IPS DF 4.7 (cell line): Measurements from ENCODE around the gene DPP3.

Experiments
- DNase-seq: peaks from one replicate; pipeline ENCODE4 v3.0.0-alpha.2; 2013; ENCODE audit warnings: low spot score; ENCODE audit errors: extremely low read depth

The DPP3 gene

DNA sequence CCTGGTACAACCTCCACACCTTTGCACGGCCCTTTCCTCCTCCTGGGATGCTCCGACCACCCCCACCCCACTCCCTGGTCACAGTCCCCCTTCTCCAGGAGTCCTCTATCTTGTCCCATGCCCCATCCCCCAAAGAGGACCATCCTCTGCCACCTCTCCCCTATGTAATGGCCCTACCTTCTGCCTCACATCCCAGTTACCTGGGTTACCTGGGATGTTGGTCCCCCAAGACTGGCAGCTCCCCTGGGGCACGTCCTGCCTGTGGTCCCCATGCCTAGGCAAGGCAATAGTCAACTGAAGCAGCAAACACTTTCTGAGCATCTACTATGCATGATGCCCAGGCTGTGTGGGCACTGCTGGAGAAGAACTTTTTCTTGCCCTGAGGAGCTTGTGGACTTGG lies 75.2 kb downstream of the DPP3 start:
- DNase-seq = no peak

DNA sequence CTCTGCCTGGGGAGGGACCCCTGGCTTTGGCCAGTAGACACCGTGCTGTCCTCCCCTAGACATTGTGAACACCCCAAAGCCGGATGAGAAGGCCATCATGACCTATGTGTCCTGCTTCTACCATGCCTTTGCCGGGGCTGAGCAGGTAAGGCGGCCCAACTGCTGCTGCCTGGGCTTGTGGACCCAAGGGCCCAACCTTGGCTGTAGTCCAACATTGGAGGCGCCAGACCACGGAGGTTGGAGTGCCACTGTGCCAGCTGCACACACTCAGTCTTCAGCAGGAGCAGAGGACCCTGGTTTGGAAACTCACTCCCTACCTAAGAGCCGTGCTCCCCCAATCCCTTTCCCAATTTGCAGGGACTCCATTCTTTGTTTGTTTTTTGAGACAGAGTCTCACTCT lies 75.9 kb downstream of the DPP3 start:
- no peak for DNase-seq

DNA sequence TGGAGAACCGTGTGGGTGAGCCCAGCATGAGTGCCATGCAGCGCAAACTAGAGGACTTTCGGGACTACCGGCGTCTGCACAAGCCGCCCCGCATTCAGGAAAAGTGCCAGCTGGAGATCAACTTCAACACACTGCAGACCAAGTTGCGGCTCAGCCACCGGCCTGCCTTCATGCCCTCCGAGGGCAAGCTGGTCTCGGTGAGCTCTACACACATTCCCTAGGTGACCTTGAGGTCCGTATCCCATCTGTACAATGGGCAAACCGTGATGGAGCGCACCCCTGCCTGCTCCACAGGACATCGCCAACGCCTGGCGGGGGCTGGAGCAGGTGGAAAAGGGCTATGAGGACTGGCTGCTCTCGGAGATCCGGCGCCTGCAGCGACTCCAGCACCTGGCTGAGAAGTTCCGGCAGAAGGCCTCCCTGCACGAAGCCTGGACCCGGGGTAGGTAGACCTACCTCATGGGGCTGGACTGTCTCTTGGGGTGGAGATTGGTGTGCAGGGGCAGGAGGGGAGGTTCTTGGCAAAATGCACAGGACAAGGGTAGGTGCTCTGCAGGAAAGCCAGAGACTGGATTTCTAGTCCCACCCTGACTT lies 77.6 kb downstream of the DPP3 start:
- no peak for DNase-seq
